IPS-15b (cell line): ENCODE results near the gene RNF115.
"Not testable (repeated sequence)": the region's sequence is repeated elsewhere in the genome, so short reads cannot be mapped to it uniquely, and the experiment has no call there.

Experiments used
- H3K27me3 ChIP-seq: one replicate; pipeline ENCODE4 v1.6.1; 2013; ENCODE audit warnings: low read length; ENCODE audit not compliant: control insufficient read depth, insufficient read depth
- H3K36me3 ChIP-seq: one replicate; pipeline ENCODE4 v1.6.1; 2013; ENCODE audit warnings: low read length; ENCODE audit not compliant: control insufficient read depth, insufficient read depth
- H3K4me1 ChIP-seq: one replicate; pipeline ENCODE4 v1.6.1; 2013; ENCODE audit warnings: mild to moderate bottlenecking, low read length; ENCODE audit not compliant: control insufficient read depth, insufficient read depth
- H3K4me3 ChIP-seq: one replicate; pipeline ENCODE4 v1.5.1; 2013; ENCODE audit warnings: low read depth, low read length
- H3K9ac ChIP-seq: one replicate; pipeline ENCODE4 v1.6.1; 2013; ENCODE audit warnings: low read depth, mild to moderate bottlenecking, low read length
- H3K9me3 ChIP-seq: one replicate; pipeline ENCODE4 v1.6.1; 2013; ENCODE audit warnings: mild to moderate bottlenecking, low read length; ENCODE audit not compliant: control insufficient read depth, insufficient read depth

Gene RNF115

GRCh38 chr1:145719230-145720079, 104.4 kb downstream of the RNF115 start, which contains the start of gene CD160:
Gene CD160 (plus strand): TSS chr1:145719499. CDS start chr1:145728328, 8,829 bp downstream.
- Histone ChIP-seq H3K9me3 (no peaks in the 10 kb centered on the region), H3K4me1 (no peaks in the 10 kb centered on the region), H3K9ac (no peak within 1 kb of the TSS), H3K4me3 (no peak within 1 kb of the TSS), H3K36me3 (no peaks in the 10 kb centered on the region), H3K27me3 (peaks cover 25% of the 10 kb centered on the region)

- H3K4me3 ChIP-seq, H3K36me3 ChIP-seq, H3K9ac ChIP-seq, H3K9me3 ChIP-seq, H3K4me1 ChIP-seq: not testable (repeated sequence)
- H3K27me3 ChIP-seq, result peaks cover 25% of the 10 kb centered on the region
These were observed 105.4 kb downstream of the RNF115 start for GRCh38 chr1:145718465-145718864.

- no peaks in the 10 kb centered on the region for H3K4me1 ChIP-seq
- H3K9ac ChIP-seq, result no peak overlapping the region
- H3K36me3 ChIP-seq, result no peaks in the 10 kb centered on the region
- H3K27me3 ChIP-seq, result peaks cover 25% of the 10 kb centered on the region
- H3K4me3 ChIP-seq, result no peak overlapping the region
- H3K9me3 ChIP-seq, result no peaks in the 10 kb centered on the region
These were observed 106.1 kb downstream of the RNF115 start for GRCh38 chr1:145717833-145718232.

- no peak overlapping the region for H3K9ac ChIP-seq
- H3K27me3 ChIP-seq, result peaks cover 19% of the 10 kb centered on the region
- no peaks in the 10 kb centered on the region for H3K36me3 ChIP-seq
- H3K4me3 ChIP-seq, result no peak overlapping the region
- no peaks in the 10 kb centered on the region for H3K4me1 ChIP-seq
- no peaks in the 10 kb centered on the region for H3K9me3 ChIP-seq
These were observed 107.1 kb downstream of the RNF115 start for GRCh38 chr1:145716641-145717345.

- no peaks in the 10 kb centered on the region for H3K4me1 ChIP-seq
- no peaks in the 10 kb centered on the region for H3K36me3 ChIP-seq
- H3K9me3 ChIP-seq, result no peaks in the 10 kb centered on the region
- no peak overlapping the region for H3K4me3 ChIP-seq
- H3K27me3 ChIP-seq, result peaks cover 5% of the 10 kb centered on the region
- no peak overlapping the region for H3K9ac ChIP-seq
These were observed 109.3 kb downstream of the RNF115 start for GRCh38 chr1:145714524-145715111.

GRCh38 chr1:145711213-145711651, 112.7 kb downstream of the RNF115 start:
- H3K27me3 ChIP-seq, result no peaks in the 10 kb centered on the region
- no peaks in the 10 kb centered on the region for H3K4me1 ChIP-seq
- no peaks in the 10 kb centered on the region for H3K36me3 ChIP-seq
- no peak overlapping the region for H3K9ac ChIP-seq
- H3K9me3 ChIP-seq, result no peaks in the 10 kb centered on the region
- no peak overlapping the region for H3K4me3 ChIP-seq

- Histone ChIP-seq H3K36me3 (no peaks in the 10 kb centered on the region), H3K9me3 (no peaks in the 10 kb centered on the region), H3K27me3 (no peaks in the 10 kb centered on the region), H3K4me1 (no peaks in the 10 kb centered on the region), H3K9ac (no peak overlapping the region), H3K4me3 (no peak overlapping the region)
These were observed 113.4 kb downstream of the RNF115 start for GRCh38 chr1:145710291-145711027.

GRCh38 chr1:145708063-145708462, 115.8 kb downstream of the RNF115 start:
- no peaks in the 10 kb centered on the region for H3K36me3 ChIP-seq

GRCh38 chr1:145707183-145707867, 116.6 kb downstream of the RNF115 start, which contains the start of gene PDZK1:
Gene PDZK1 (minus strand): TSS chr1:145707368. CDS start chr1:145688021, 19,347 bp downstream.
- Histone ChIP-seq H3K9ac (no peak within 1 kb of the TSS), H3K9me3 (no peaks in the 10 kb centered on the region), H3K36me3 (no peaks in the 10 kb centered on the region), H3K4me1 (no peaks in the 10 kb centered on the region), H3K27me3 (no peaks in the 10 kb centered on the region), H3K4me3 (no peak within 1 kb of the TSS)

More at GRCh38 chr1:145708063-145708462, 115.8 kb downstream of the RNF115 start:
- Histone ChIP-seq H3K9ac (no peak overlapping the region), H3K4me3 (no peak overlapping the region), H3K4me1 (no peaks in the 10 kb centered on the region), H3K27me3 (no peaks in the 10 kb centered on the region), H3K9me3 (no peaks in the 10 kb centered on the region)

GRCh38 chr1:145706086-145706664, 117.7 kb downstream of the RNF115 start:
- Histone ChIP-seq H3K27me3 (no peaks in the 10 kb centered on the region), H3K4me3 (no peak overlapping the region), H3K36me3 (no peaks in the 10 kb centered on the region), H3K9ac (no peak overlapping the region), H3K4me1 (no peaks in the 10 kb centered on the region), H3K9me3 (no peaks in the 10 kb centered on the region)
